WI38 (cell line): Measurements from ENCODE around the gene CEBPE.

ENCODE experiments used
- H3K4me3 ChIP-seq: 2 replicates; pipeline ENCODE4 v1.5.1; 2011; ENCODE audit warnings: low read depth, mild to moderate bottlenecking, control low read depth, low read length
- TF ChIP-seq, protein P1 (sequence below): IDR thresholded peaks from 2 replicates; pipeline ENCODE4 v1.5.1; 2012; ENCODE audit warnings: low read depth, mild to moderate bottlenecking, control low read depth, low read length

CEBPE gene

GRCh38 chr14:23093104-23093503 is 26.0 kb downstream of the CEBPE start:
- TF ChIP-seq, protein P1, sequence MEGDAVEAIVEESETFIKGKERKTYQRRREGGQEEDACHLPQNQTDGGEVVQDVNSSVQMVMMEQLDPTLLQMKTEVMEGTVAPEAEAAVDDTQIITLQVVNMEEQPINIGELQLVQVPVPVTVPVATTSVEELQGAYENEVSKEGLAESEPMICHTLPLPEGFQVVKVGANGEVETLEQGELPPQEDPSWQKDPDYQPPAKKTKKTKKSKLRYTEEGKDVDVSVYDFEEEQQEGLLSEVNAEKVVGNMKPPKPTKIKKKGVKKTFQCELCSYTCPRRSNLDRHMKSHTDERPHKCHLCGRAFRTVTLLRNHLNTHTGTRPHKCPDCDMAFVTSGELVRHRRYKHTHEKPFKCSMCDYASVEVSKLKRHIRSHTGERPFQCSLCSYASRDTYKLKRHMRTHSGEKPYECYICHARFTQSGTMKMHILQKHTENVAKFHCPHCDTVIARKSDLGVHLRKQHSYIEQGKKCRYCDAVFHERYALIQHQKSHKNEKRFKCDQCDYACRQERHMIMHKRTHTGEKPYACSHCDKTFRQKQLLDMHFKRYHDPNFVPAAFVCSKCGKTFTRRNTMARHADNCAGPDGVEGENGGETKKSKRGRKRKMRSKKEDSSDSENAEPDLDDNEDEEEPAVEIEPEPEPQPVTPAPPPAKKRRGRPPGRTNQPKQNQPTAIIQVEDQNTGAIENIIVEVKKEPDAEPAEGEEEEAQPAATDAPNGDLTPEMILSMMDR = no peak
- peak overlapping the region; percentile 92 for H3K4me3 ChIP-seq

DNA sequence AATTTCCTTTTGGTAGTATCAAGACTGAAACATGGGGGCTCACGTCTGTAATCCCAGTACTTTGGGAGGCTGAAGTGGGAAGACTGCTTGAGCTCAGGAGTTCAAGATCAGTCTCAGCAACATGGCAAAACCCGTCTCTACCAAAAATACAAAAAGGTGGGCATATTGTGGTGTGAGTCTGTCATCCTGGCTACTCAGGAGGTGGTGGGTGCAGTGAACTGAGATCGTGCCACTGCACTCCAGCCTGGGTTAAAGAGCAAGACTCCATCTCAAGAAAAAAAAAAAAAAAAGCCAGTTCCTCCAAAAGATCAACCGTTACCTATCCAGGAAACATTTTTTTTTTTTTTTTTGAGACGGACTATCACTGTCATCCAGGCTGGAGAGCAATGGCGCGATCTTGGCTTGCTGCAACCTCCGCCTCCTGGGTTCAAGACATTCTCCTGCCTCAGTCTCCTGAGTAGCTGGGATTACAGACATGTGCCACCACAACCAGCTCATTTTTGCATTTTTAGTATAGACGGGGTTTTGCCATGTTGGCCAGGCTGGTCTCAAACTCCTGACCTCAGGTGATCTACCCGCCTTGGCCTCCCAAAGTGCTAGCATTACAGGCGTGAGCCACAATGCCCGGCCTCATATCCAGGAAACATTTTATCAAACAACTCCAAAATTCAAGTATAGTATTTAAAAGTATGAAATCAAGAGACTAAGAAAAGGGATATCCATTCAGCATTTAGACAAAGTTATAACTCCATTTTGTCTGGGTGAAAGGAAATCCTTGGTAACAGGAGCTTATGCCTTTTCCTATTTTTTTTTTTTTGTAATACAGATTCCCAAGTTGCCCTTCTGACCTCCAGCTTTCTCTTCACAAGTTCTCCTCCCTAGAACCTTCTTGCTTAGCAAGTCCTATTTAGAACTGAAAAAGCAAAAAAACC is 27.5 kb downstream of the CEBPE start:
- no peak overlapping the region for H3K4me3 ChIP-seq
- TF ChIP-seq, protein P1 = no peak

DNA sequence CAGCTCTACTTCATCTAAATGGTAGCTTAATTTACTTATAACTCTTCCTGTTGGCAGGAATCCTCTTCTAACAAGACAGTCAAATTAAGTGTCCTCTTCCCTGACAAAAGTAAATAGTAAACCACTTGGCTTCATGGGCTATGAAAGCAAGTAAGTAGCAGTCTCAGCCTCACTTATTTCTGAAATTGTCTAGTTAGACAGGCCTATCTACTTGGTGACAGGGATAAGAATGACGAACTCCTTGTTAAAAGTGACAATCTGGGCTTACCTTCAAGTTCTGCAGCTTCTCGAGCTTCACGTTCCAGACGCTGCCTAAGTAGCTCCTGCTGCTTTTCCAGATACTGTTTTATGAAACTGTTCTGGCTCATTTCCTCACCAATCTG is 28.8 kb downstream of the CEBPE start:
- TF ChIP-seq, protein P1 = no peak
- no peak overlapping the region for H3K4me3 ChIP-seq

DNA sequence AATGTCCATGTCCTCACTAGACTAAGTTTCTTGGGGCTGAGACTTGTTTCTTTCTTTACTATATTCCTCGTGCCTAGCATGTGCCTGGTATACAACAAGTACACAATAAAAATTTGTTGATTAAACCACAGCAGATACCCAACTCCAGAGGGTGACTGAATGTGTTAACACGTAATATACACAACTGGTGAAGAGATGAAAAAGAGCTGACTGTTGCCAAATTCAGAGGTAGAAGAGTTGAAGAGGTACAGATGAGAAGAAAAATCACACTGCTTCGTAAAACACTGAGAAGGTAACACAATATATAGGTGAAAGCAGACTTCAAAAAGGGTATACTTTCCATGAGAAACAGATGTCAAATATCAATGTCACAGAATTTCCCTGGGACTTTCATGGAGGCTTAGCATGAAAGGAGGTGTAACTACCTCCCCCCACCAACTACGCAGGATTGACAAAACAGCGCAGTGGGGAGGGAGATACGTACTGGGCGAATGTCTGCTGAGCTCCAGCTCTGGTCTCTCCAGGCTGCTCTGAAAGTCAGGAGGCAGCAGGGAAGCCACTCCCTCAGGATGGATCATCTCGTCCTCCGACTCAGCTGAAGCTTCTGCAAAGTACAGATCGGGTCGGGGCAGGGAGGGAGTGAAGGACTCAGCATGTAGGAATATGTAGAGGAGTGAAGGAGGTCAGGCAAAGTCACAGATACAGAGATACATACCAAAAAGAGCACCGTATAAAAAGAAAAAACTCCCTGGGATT is 29.4 kb downstream of the CEBPE start:
- TF ChIP-seq, protein P1 = no peak
- H3K4me3 ChIP-seq = no peak overlapping the region

- TF ChIP-seq, protein P1 = no peak
- H3K4me3 ChIP-seq = no peak overlapping the region
Measured at GRCh38 chr14:23086565-23086964, 32.5 kb downstream of the CEBPE start.

DNA sequence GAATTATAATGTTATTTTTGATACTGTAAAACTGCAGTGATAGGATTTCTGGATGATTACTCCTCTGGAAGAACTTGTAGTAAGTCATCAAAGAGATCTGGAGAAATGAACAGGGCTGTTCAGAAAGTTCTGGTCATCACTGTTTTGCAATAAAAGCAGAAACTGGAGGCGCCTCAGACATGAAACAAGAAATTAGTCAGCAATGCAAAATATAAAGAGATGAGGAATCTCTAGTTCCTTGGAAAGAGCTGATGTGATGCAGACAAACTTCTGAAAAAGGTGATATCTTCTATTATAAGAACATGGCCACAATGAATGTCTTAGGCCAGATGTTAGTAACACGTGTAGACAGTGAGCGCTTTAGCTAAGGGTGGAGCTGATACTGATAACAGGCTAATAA is 33.6 kb downstream of the CEBPE start:
- H3K4me3 ChIP-seq = no peak overlapping the region
- TF ChIP-seq, protein P1 = no peak

DNA sequence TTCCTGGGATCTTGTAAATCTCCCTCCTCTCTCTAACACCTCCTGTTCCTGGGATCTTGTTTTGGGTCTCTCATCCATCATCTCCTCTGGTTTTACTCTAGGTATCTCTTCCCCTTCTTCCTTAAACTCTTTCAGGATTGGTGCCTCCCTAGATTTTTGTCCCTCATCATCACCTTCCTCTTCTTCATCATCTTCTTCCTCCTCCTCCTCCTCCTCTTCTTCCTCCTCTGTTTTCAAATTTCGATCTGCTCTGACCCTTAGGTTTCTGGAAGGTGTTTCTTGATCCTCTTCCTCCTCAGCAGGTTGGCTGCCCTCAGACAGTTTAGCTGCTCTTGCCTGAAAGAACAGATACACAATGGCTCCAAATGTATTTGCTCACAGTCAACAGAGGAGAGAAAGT is 38.6 kb downstream of the CEBPE start:
- no peak overlapping the region for H3K4me3 ChIP-seq
- TF ChIP-seq, protein P1 = no peak
